AG20443 (cell line): ENCODE data around the gene UST.
A peak's percentile ranks its signal among the peaks of the same experiment; 100 is the strongest.

Experiments used
- DNase-seq: peaks from one replicate; pipeline ENCODE4 v3.0.0; 2012; ENCODE audit warnings: low spot score, mixed read lengths

The UST gene

DNA sequence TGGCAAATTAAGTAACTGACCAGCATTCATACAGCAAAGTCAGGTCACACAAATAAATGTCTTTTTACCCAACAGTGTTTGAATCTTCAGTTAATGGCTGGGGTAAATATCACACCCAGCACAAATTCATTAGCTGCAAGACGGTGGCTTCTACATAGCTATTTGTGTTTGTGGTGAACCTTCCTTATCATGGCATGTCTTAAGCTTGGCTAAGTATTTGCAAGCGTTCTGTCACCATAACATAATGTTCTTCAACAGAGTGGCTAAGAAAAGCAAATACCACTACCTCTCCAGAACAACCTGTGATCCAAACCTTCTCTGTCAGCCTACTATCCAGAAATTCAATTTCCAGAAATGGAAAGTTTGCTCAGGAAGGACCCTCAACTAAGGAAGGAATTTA, 315.1 kb downstream of the UST start:
- no peak for DNase-seq

DNA sequence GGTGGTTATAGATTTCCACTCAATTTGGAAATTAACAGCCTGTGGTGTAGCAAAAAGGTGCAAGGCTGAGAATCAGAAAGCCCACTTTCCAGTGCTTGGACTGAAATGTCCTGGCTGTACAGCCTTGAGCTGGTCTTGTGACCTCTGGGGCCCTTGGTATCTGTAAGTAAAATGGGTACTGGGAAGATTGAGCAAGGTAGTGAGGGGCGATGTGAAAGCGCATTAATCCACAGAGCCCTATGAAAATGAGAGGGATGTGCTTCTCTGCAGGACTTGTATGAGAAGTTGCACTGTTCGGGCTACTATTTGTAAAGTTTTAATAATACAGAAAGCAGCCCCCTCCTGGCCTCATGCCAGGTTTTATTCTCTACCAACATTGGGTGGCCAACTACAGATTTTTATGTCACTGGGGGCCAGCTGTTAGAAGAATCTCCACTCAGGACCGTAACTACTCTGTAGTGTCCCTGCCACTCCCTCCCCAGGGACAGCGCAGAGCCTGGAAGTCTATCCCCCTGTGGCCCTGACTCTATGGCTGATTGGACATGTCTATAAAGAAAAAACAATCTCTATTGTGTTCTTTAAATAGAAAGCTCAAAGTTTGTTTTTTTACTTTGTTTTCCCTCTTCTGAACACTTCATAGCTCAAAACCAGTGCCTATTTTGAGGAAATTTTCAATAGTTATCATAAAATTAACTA, 316.0 kb downstream of the UST start:
- DNase-seq, result no peak

DNA sequence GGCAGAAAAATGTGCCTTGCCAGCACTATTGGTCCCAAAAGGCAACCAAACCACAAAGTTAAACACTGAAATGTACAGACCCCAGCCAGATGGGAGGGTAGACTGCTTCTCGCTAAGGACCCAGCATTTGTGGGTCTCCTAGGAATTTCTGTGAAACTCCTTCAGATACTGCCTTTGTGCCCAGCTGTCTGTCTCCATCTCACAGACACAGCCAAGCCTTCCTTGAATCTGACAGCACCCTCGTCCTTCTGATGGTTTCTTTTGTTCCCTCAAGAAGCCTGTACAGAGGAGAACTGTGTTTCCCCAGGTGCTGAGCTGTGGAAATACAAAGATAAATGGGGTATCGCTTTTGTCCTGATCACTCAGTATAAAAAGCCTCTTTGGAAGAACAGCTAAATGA, 316.6 kb downstream of the UST start:
- DNase-seq, result no peak

DNA sequence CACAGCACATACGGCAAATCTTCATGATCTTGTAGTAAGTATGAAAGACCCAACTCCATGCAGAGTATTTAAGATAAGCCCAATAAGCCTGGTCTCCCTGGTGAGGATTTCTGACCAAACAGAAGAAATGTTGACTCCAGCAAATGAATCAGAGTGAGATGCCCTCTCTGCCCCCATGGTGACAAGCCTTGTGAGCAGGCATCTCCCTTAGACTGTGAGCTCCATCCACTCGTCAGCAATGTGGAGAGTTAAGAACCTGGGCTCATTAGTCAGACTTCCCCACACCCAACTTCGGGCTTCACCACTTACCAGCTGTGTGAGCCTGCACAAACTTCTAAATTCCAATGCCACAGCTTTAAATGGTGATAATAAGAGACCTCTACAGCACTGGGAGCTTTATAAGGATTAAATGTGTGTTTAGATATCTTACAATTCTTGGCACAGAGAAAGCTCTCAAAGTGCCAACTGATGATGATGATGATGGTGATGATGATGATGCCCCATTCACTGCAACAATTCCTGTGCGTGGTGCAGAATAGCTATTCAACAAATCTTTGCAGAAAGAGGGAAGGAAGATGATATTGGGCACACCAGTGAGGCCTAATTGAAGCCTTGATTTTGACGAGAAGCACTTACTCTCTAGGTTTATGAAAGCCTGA, 317.3 kb downstream of the UST start:
- no peak for DNase-seq

DNA sequence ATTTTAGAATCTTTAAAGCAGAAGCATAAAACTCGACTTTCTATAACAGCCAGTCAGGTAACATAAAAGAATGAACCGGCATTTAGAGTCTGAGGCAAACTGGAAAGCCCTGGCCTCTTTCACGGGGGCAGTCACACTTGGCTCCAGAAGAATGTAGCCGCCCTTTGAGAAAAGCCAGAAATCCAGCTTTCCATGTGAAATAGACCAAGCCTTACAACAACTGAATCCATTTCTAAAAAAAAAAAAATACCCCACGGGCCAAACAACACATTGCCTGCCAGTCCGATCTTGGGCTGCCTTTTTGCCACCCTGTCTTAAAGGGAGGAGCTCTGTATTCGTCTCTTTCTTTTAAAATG, 317.8 kb downstream of the UST start:
- DNase-seq, result no peak

DNA sequence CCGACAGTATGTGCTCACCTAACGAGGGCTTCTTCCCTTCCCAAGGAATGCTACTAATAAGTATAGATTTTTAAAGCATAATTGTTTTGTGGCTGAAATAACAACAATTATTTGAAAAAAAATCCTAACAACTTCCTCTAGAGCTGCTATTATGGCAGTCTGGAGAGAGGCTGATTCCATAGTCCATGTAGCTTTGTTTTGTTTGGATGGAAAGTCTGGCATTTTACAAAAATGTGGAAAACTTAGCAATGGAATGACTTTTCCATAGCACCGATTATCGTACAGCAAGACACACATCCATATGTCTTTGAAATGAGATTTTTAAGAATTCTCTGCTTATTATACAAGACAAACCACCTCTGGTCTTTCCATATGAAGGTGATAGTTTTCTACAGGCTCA, 318.3 kb downstream of the UST start:
- DNase-seq, result no peak

DNA sequence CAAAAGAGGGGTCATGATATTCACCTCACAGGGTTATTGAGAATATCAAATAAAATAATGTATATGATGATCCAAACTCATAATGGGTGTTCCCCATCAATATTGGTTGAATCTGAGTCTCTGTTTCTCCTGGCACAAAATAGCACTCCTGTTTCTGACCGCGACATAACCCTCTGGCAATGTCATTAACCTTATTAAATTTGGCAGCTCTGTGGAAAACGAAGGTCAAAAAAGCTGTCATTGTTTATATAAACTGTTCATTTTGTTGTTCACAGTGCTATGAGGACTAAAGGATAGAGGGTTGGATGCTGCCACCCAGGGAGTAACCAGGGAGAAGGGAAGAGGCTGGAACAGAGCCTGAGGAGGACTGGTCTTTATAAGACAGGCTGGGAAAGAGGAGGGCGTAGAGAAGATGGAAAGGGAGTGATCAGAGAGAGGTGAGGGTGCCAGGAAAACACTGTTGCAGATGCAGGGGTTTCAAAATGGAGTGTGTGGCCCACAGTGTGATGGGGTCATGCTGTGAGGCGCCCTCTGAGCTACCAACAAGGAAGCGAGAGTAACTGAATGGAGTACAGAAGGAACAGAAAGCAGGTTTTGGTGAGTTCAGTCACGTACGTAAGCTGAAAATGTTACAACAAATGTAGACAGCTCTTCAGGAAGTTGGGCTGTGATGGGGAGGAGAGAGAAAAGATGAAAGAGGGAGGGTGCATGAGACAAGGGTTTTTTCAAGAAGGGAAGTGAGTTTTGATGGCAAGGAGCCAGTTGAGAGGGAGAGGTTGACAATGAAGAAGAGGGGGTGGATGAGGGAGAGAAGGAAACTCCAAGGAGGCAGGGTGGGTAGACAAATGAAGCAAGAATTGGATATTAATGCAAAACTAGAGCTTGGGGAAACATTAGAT, 319.1 kb downstream of the UST start:
- no peak for DNase-seq

DNA sequence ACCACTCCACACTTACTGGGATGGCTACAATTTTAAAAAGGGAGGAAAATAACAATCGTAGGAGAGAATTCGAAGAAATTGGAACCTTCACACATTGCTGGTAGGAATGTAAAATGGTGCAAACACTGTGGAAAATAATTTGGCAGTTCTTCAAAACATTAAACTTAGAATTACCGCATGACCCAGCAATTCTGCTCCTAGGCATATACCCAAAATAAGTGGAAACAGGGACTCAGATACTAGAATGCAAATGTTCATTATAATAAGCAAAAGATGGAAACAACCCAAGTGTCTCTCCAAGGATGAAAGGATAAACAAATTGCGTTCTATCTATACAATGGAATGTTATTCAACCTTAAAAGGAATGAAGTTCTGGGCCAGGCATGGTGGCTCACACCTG, 325.2 kb downstream of the UST start:
- DNase-seq, result no peak

DNA sequence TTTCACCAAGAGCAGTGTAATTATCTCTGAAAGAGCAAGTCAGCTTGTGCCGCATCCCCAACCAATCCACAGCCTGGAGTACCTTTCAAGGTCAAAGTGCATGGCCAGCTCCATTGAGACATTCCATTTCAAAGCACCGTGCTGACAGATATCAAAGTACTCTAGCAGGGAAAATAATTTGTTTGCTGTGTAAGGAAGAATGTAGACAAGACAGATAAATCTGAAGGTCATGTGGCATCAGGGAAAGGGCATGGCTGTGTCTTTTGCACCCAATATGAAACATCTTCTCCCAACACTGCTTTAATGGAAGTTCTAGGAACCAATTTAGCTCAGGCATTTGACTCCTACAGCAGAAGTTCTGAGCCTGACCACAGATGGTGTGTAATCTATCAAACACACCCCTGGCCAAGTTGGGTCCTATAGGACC, 328.0 kb downstream of the UST start:
- no peak for DNase-seq

DNA sequence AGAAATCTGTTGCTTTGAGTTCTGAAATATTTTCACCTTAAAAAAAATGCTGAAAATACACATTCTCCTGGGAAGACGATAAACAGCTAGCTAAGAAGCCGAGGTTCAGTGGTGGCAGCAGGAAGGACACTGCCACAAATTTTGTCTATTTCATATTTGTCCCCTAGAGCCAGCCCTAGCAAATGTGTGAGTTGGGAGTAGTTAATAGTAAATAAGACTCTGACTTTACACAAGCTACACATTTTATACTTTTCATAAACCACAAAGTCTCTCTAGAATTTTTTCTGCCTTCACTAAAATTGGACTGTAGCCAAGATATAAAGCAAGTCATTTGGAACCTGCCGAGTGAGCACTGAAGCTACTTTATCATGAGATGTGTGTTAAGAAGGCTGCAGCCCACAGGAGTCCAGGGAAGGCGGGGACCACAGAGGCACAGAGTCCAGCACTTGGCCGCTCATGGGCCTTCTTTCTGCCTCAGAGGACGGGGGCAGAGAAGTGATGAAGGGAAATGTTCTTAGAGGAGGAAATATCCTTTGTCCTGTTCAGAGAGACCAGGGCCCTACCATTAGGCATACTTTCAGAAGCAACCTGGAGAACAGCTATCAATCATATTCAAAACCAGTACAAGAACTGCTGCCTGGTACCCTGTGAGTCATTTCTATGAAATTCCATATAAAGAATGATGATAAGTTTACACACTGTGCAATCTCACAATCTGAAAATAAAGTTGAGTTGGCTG, 329.0 kb downstream of the UST start:
- no peak for DNase-seq

DNA sequence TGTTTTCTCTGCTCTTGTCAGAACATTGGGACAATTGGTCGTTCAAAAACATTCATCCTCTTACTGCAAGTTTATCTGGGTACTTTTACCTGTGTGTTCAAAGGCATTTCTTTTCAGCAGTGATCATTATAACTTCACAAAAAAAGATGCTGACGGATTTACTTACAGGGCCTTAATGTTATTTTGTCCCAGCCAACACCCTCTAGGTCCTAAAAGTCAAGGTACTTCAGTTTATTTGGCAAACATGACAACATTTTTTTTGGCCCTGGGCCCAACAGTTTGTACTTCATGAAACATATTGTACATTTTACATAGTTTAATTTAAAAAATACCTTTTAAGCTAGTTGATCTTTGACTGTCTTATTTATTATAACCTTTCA, 329.5 kb downstream of the UST start:
- DNase-seq, result no peak

DNA sequence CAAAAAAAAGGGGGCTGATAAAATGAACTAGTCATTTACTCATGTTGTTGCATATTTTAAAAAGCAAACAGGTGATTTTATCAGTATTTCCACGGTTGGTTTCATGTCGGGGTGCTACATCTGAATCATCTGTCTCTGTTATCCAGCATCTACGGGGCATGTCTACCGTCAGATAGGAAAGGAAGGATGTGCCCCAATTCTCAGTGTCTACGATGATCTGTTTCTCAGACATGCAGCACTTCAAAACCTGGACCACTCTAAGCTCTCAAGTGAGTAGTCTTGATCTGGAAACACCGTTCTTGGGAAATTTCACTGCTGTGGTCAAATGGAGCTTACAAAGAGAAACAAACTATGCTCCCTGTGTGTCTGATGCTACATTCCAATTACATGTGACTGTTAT, 330.4 kb downstream of the UST start:
- no peak for DNase-seq

DNA sequence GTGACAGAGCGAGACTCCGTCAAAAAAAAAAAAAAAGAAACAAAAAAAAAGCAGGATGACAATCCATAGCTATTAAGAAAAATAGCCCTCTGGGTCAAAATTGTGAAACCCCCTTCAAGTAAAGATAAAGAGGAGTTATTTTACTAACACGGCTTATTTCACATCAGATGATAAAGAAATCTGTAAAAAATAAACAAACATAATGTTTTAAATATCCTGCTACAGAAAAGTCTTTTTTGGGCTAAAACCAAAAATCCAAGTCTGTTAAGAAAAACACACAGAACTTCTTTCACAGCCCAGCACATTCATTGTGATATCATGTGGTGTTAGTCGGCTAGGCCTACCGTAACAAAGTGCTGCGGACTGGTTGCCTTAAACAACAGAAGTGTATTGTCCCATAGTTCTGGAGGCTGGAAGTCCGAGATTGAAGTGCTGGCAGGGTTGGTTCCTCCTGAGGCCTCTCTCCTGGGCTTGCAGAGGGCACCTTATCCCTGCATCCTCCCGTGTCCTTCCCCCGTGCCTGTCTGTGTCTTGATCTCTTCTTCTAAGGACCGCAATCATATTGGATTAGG, 331.5 kb downstream of the UST start:
- DNase-seq, result no peak

DNA sequence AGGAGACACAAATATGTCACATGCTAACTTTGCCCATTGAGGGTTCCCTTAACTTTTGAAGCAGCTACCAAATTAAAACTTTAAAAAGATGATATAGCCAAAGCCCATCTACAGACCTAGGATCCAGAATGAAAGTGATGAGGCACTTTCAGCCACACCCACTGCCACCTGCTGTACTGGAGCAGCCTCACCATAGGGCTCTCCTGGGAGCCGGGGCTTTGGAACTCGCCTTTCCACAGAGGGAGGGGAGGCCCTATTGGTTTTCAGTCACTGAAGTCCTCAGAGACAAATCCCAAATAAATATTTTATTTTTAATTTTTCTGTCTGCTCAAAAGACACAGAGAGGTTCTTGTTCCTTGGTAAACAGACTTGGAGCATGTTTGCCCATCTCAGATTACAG, 332.6 kb downstream of the UST start:
- no peak for DNase-seq

DNA sequence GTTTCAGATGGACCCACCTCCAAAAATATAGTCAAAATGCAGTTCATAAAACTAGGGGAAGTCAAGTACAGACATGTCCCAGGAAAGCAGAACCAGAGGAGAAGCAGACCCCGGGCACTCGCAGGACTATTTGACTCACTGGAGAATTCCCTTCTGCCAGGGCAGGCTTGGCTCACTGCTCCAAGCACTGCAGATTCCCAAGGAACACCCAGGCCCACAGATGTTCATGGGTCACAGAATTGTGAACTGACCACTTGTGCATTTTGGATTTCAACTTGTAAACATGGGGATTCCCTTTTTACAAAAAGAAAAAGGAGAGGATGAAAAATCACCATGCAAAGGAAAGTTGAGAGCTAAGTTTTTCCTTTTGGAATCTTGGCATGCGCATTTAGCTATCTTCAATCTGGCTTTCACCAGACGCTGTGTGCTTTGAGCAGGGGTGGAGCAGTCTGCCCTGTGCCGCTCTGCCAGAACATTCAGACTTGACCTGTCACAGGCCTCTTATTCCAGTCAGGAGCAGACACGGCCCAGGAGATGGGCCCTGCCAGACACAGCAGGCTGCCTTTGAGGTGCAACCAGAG, 333.2 kb downstream of the UST start:
- DNase-seq, result peak; percentile 71

DNA sequence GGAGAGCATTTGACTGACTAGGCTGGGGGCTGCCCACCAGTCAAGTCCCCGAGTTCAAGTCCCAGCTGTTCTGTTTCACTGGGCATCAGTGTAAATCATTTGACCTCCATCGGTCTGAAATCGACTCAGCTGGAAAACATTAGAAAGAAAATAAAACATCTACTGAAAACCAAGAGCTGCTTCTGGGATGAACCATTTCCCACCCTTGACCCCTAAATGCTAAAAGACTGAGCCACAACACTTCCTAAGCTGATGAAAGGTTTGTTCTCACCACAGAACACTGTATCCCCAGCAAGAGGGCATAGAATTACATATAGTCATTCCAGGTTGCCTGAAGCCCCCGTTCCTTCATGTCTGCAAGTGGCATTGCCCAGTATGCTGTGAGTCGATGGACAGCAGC, 333.7 kb downstream of the UST start:
- DNase-seq, result peak; percentile 26

DNA sequence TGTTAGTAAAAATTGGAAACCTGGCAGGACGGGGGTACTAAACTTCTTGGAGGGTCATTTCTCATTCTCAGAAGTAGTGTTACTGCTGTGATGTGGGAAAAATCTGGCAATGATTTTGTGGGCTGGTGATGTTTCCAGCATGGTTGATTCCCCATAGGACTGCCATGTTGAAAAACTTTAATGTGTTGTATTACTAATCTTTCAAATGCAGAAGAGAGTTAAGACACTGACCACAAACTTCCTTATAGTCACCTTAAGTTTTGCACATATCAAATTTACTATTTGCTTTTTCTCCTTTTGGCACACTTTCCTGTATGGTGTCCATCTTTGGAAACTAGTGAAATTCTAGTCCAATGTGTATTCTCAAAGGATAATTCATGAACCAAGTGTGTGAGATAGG, 334.5 kb downstream of the UST start:
- no peak for DNase-seq

DNA sequence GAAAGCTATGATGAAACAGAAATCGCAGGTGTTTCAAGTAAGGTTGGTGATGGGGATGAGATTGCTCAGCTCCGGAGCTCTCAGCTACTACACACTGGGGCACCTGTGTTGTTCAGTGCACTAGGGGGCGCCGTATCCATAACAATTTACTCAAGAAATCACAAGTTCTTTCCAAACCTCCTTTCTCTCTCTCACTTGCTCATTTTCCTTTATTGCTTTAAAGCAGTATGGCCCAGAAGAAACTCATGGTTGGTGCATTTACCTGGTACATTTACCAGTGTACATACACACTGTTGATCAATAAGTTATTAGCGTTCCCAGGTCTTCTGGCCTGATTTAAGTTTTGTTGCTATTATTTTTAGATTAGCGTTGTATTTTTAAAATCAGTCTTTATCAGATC, 335.5 kb downstream of the UST start:
- peak; percentile 72 for DNase-seq

DNA sequence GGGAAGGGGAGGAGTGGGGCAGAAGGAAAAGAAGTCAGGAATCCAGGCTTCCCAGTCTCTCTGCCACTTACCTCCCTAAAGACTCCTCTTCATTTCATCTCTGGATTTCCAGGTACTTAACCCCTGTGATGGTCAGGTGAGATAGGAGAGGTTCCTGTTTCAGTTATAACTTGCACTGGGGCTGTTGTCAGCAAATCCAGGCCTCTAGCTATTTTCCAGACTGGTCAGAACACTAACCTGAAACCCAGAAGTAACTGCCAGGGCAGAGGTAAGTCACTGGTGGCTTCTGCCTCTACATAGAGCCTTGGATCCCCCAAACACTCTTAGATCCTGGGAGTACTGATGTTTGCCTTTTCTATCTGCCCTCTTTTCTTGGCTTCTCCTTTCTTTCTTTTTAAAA, 337.2 kb downstream of the UST start:
- DNase-seq, result no peak

DNA sequence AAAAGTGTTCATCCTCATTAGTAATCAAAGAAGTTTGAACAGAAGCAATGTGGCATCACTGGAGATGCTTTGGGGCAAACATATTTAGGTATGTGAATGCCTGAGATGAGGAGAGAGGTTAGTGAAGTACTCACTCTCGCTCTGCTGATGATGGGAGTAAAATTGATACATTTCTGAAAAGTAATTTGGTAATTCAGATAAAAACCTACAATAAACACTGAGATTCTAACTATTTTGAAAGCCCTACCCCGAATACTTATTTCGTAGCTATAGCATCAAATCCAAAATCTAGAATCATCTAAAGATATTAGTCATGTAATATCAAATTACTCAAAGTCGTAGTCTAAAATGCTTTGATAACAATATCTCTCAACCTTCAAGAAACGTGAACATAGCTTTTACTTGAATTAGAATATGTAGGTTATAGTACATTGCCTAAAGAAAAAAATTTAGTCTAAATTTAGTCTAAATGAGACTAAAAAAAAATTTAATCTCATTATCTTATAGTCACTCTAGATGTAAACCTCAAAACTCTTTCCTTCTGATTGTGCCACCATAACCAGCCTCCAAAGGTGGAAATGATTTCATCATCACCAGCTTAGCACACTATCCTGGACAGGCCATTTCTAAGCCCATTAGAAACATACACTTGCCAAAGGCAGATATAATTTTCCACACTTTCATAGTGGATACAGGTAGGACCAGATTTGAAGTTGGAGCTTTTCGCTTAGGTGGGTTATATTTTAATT, 338.2 kb downstream of the UST start:
- no peak for DNase-seq

DNA sequence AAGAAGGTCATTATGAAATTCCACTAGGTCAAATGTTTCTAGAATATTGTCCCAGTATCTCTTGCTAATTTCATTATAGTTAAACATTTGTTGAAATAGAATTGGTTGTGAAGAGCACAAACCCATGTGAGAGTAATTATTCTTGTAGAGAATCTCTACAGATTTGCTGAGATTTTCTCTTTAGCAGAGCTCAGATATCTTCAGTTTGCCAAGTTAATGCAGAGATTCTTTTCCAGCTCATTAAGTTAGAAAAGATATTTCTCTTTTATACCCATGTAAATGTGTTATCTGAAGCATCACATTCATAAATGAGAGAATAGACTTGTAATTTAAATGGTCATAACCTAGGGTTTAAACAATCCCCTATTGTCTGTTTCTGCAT, 338.7 kb downstream of the UST start:
- DNase-seq, result no peak
